ENCODE data around the gene ADTRP.

Gene ADTRP

GRCh38 chr6:11775791-11776409 lies 2.7 kb downstream of the ADTRP start:
- FAIRE-seq (no peak), DNase-seq (ENCODE audit: insufficient read length, low spot score) (no peak)

- FAIRE-seq (no peak), DNase-seq (ENCODE audit: insufficient read length, low spot score) (no peak)
These were observed 4.2 kb downstream of the ADTRP start for GRCh38 chr6:11774426-11774825.

GRCh38 chr6:11773581-11773980 lies 5.0 kb downstream of the ADTRP start:
- FAIRE-seq, result no peak
- DNase-seq (ENCODE audit: insufficient read length, low spot score), result no peak

- FAIRE-seq, result no peak
These were observed 5.6 kb downstream of the ADTRP start for GRCh38 chr6:11773013-11773412.

GRCh38 chr6:11772109-11772825 lies 6.3 kb downstream of the ADTRP start:
- no peak for DNase-seq (ENCODE audit: insufficient read length, low spot score)
- FAIRE-seq, result no peak

More at GRCh38 chr6:11773013-11773412, 5.6 kb downstream of the ADTRP start:
- no peak for DNase-seq (ENCODE audit: insufficient read length, low spot score)

GRCh38 chr6:11771473-11772048 lies 7.0 kb downstream of the ADTRP start:
- DNase-seq (ENCODE audit: insufficient read length, low spot score) (no peak), FAIRE-seq (no peak)

GRCh38 chr6:11770546-11771466 lies 7.8 kb downstream of the ADTRP start:
- DNase-seq (ENCODE audit: insufficient read length, low spot score) (no peak), FAIRE-seq (no peak)

- FAIRE-seq (no peak), DNase-seq (ENCODE audit: insufficient read length, low spot score) (no peak)
These were observed 8.6 kb downstream of the ADTRP start for GRCh38 chr6:11769811-11770545.

GRCh38 chr6:11769244-11769643 lies 9.4 kb downstream of the ADTRP start:
- FAIRE-seq, result no peak
- no peak for DNase-seq (ENCODE audit: insufficient read length, low spot score)

- DNase-seq (ENCODE audit: insufficient read length, low spot score) (no peak), FAIRE-seq (no peak)
These were observed 10.4 kb downstream of the ADTRP start for GRCh38 chr6:11767978-11768756.

- FAIRE-seq (no peak), DNase-seq (ENCODE audit: insufficient read length, low spot score) (no peak)
These were observed 11.1 kb downstream of the ADTRP start for GRCh38 chr6:11767458-11767857.

GRCh38 chr6:11766589-11767450 lies 11.8 kb downstream of the ADTRP start:
- DNase-seq (ENCODE audit: insufficient read length, low spot score) (no peak), FAIRE-seq (no peak)

- DNase-seq (ENCODE audit: insufficient read length, low spot score), result no peak
- no peak for FAIRE-seq
These were observed 12.6 kb downstream of the ADTRP start for GRCh38 chr6:11766043-11766442.

GRCh38 chr6:11764250-11764604 lies 14.4 kb downstream of the ADTRP start:
- FAIRE-seq (no peak), DNase-seq (ENCODE audit: insufficient read length, low spot score) (no peak)

GRCh38 chr6:11763460-11764249 lies 14.9 kb downstream of the ADTRP start:
- no peak for FAIRE-seq
- no peak for DNase-seq (ENCODE audit: insufficient read length, low spot score)

GRCh38 chr6:11762794-11763459 lies 15.7 kb downstream of the ADTRP start:
- DNase-seq (ENCODE audit: insufficient read length, low spot score) (no peak), FAIRE-seq (no peak)

Data from GM19239 (cell line).